Subcutaneous adipose tissue (tissue), 4 donors: ENCODE measurements around the gene UBE2O. TPM values are rescaled to one million over a fixed set of nuclear protein-coding genes. Genes with fewer than 3 reads are reported as not detected.

Experiments used
- CTCF ChIP-seq: fragments of 450-650 bp; IDR thresholded peaks from one replicate; pipeline ENCODE4 v1.5.1; 2016; ENCODE audit warnings: low read depth, mild to moderate bottlenecking, control low read depth, antibody characterized with exemption, moderate library complexity
- total RNA-seq, 4 donors: library from RNA; depleted of rRNA; stranded (reverse); fragments of >200 nt; gene quantifications; one replicate each; pipeline ENCODE4 v1.1.0, GENCODE V29; 2016

UBE2O gene
- total RNA-seq, 4 donors from 2014 or later: 7.2 to 14.3 (median 12.6) TPM

DNA sequence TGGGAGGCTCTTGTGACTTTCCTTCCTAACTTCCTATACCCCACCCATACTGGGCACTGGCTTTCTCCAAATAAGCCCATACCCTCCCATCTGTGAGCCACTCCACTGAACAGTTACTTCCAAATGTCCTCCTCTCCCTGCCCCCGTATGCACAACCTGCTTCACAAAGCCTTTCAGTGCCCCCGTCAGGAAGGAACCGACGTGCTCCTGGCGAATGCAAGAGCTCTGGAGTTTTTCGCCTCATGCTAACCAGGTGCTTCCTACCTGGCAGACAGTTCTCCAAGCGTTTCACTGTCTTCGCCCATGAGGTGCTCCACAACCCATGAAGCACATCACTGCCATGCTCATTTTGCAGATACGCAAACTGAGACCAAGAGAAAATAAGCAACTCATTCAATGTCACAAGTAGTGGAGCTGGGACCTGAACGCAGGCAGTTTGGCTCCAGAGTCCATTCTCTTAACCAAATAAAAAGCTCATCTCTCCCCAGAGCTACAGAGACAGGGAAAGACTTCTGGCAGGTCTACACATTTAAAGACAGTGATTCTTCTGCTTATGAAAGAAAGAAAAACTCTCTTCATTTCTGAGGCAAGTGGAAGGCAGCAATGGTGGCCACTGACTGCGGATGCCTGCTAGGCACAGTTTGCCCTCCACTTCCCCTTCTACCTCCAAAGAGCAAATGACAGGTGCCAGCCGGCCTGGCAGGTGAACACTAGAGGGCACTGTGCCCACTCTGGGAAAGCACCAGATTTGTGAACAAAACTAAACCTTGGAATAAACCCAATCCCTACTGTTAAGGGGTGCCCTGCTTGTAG is 44.7 kb downstream of the UBE2O start:
- no peak for TF ChIP-seq CTCF

GRCh38 chr17:76407509-76407908 is 45.4 kb downstream of the UBE2O start:
- no peak for TF ChIP-seq CTCF

DNA sequence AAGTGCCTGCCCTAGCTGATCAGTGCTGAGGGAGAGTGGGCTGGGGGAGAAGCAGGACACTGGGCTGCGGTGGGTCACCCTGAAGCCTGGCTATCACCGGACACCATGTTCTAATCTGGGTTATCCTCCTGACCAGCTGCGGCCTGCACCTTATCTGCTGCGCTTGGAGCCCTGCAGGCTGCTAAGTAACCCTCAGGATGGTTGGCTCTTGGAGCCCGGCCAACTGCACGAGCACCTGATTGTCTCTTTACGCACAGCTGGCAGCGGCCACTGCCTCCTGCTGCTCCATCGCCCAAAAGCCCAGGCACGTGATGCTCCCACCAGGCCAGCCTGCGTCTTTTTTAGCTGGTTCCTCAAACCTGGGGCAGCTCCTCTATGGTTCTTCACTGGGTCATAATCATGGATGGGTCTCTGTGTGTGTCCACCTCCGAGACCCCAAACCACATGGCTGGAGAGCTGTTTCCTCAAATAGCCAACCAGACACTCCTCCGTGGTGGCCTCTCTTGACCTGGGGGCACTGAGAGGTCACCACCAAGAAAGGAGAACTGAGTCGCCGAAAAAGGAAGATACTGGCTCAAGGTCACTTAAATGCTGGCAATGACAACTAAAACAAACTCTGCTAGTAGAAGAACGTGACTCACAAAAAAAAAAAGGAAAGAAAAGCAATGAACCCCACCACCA is 46.8 kb downstream of the UBE2O start:
- TF ChIP-seq CTCF: no peak

GRCh38 chr17:76405607-76405966 is 47.4 kb downstream of the UBE2O start:
- no peak for TF ChIP-seq CTCF

GRCh38 chr17:76404976-76405563 is 47.9 kb downstream of the UBE2O start:
- no peak for TF ChIP-seq CTCF

DNA sequence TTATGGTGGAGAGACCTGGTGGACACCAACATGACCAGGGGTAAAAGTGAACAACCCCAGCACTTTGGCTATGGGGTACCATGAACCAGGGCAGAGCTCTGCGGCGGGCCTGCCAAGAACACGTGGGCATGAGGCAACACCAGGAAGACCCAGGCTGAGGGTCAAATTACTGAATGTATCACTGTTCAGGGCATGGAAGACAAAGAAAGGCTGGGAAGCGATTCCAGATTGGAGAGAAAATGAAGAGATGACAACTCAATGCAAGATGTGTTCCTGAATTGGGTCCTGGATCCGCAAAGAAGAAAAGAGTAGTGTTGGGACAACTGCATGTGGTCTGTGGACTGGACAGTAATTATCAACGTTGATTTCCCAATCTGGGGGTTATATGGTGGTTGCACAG is 48.7 kb downstream of the UBE2O start:
- TF ChIP-seq CTCF: no peak

DNA sequence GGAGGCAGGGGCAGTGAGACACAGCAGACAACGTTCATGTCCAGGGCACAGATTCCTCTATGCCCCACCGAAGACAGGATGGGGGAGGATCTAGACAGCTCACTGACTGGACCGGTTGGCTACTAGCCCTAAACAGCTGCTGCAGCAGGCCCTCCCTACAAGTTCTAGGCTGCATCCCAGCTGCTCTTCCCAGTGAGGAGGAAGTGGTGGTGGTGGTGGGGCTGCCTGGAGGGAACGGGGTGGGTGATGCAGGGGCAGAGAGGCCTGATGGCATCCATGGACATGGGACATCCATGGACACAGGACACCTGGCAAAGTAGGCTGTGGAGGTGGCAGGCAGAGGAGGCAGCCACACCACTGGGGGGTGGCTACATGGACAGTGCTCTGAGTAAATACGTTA is 50.2 kb downstream of the UBE2O start:
- no peak for TF ChIP-seq CTCF
